ENCODE results near the gene MCIDAS.
A peak's percentile ranks its signal among the peaks of the same experiment; 100 is the strongest.

The MCIDAS gene

GRCh38 chr5:55227664-55228430, 732 bp upstream of the MCIDAS start:
- TF ChIP-seq CTCF (IDR thresholded peaks at IDR 0.05) = no peak
- TF ChIP-seq ZFX (IDR thresholded peaks at IDR 0.05; ENCODE audit: borderline replicate concordance) = no peak
- H3K27ac ChIP-seq = peak overlapping the region; percentile 33

- H3K27ac ChIP-seq = peak overlapping the region; percentile 33
- peak; percentile 84 for TF ChIP-seq CTCF (IDR thresholded peaks at IDR 0.05)
- no peak for TF ChIP-seq ZFX (IDR thresholded peaks at IDR 0.05; ENCODE audit: borderline replicate concordance)
These were observed 835 bp downstream of the MCIDAS start for GRCh38 chr5:55226027-55226933.

- no peak overlapping the region for H3K27ac ChIP-seq
- TF ChIP-seq ZFX (IDR thresholded peaks at IDR 0.05; ENCODE audit: borderline replicate concordance) (no peak), CTCF (IDR thresholded peaks at IDR 0.05) (no peak)
These were observed 1.8 kb downstream of the MCIDAS start for GRCh38 chr5:55225346-55225745.

GRCh38 chr5:55223812-55224240, 3.3 kb downstream of the MCIDAS start:
- TF ChIP-seq ZFX (IDR thresholded peaks at IDR 0.05; ENCODE audit: borderline replicate concordance) (no peak), CTCF (IDR thresholded peaks at IDR 0.05) (no peak)
- H3K27ac ChIP-seq = no peak overlapping the region

- H3K27ac ChIP-seq = no peak overlapping the region
- no peak for TF ChIP-seq CTCF (IDR thresholded peaks at IDR 0.05)
- TF ChIP-seq ZFX (IDR thresholded peaks at IDR 0.05; ENCODE audit: borderline replicate concordance) = no peak
These were observed 3.9 kb downstream of the MCIDAS start for GRCh38 chr5:55222985-55223811.

GRCh38 chr5:55222092-55222984, 4.8 kb downstream of the MCIDAS start:
- H3K27ac ChIP-seq = no peak overlapping the region
- TF ChIP-seq CTCF (IDR thresholded peaks at IDR 0.05) (no peak), ZFX (IDR thresholded peaks at IDR 0.05; ENCODE audit: borderline replicate concordance) (no peak)

Data from 22Rv1 (cell line).